Measurements from ENCODE around the gene INPP5A.

DNA sequence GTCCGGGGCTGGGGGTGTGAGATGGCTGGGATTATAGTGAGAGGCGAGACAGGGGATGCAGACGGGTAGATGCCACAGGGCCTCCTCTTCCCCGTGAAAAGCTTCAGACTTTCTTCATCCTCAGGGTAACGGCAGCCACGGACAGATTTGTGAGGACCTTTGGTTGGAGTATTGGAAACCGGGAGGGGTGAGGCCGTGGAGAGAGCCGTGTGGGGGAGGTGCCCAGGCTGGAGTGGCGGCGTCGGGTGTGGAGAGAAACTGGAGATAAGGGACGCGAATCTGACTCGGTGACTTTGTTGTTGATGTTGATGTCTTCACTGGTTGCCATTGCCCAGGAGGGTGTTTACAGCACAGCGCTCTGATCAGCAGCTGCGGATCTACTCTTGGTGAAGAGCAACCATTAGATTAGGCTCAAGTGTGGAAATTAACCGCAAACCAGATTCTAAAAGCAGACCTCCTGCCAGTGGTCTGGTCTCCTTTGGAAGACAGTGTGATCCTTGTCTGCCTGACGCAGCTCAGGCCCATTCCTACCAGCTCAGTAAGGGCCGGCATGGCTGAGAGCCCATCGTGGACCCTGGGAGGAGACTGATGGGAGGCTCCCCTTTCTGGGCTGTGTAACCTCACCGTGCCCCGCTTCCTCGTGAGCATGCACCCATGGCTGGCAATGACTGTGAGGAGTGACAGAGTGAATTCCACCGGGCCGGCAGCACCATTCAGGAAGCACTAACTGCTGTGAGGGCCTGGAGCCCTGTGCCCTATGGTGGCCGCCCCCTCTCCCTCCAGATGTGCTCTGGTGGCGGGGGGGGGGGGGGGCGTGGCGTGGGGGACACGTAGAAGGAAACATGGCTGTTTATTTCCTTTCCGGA is 90.3 kb downstream of the INPP5A start:
- TF ChIP-seq, protein P1, sequence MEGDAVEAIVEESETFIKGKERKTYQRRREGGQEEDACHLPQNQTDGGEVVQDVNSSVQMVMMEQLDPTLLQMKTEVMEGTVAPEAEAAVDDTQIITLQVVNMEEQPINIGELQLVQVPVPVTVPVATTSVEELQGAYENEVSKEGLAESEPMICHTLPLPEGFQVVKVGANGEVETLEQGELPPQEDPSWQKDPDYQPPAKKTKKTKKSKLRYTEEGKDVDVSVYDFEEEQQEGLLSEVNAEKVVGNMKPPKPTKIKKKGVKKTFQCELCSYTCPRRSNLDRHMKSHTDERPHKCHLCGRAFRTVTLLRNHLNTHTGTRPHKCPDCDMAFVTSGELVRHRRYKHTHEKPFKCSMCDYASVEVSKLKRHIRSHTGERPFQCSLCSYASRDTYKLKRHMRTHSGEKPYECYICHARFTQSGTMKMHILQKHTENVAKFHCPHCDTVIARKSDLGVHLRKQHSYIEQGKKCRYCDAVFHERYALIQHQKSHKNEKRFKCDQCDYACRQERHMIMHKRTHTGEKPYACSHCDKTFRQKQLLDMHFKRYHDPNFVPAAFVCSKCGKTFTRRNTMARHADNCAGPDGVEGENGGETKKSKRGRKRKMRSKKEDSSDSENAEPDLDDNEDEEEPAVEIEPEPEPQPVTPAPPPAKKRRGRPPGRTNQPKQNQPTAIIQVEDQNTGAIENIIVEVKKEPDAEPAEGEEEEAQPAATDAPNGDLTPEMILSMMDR (IDR thresholded peaks at IDR 0.05; ENCODE audit: poor library complexity), result no peak
- no peak for TF ChIP-seq EZH2phosphoT487 (IDR thresholded peaks at IDR 0.05; ENCODE audit: low read depth, severe bottlenecking, unreplicated experiment)
- TF ChIP-seq EZH2 (IDR thresholded peaks at IDR 0.05; ENCODE audit: borderline replicate concordance), result no peak
